BJ (cell line): ENCODE results near the gene AKR7A2. TPM values are rescaled to one million over a fixed set of nuclear protein-coding genes. Genes with fewer than 3 reads are reported as not detected.

Source experiments
- CTCF ChIA-PET: fragments of 350-600 bp; formaldehyde crosslinking; extraction: SDS; loops from one replicate; lab custom pipeline; 2021; ENCODE audit warnings: antibody characterized with exemption, inconsistent platforms; lab: Yijun Ruan, JAX
- POLR2A ChIA-PET: fragments of 300-600 bp; sonication (Branson Sonifier 250); formaldehyde crosslinking; extraction: SDS; loops from one replicate; lab custom pipeline; 2021; ENCODE audit warnings: antibody characterized with exemption; lab: Charles Lee
- DNase-seq: peaks from one replicate; pipeline ENCODE4 v3.0.0-alpha.2; 2011; ENCODE audit warnings: low read depth
- H3K27me3 ChIP-seq: 2 replicates; pipeline ENCODE4 v1.6.0; 2011; ENCODE audit warnings: low read length; ENCODE audit not compliant: control insufficient read depth, insufficient read depth
- H3K36me3 ChIP-seq: 2 replicates; pipeline ENCODE4 v1.5.1; 2011; ENCODE audit warnings: low read length; ENCODE audit not compliant: control insufficient read depth, insufficient read depth
- H3K4me3 ChIP-seq: 2 replicates; pipeline ENCODE4 v1.5.1; 2011; ENCODE audit warnings: low read depth, mild to moderate bottlenecking, control low read depth, low read length
- polyA plus RNA-seq: library from polyadenylated mRNA; depleted of rRNA; stranded (reverse); fragments of >200 nt; gene quantifications from 2 replicates; pipeline ENCODE4 v1.2.3, GENCODE V29; 2011
- TF ChIP-seq, protein P1 (sequence below): IDR thresholded peaks from 2 replicates; pipeline ENCODE4 v1.5.1; 2011; ENCODE audit warnings: low read depth, mild to moderate bottlenecking, control low read depth, inconsistent platforms, low read length, moderate library complexity; ENCODE audit not compliant: insufficient read depth

Gene AKR7A2
- polyA plus RNA-seq, 1 experiment: 73.6 TPM

DNA sequence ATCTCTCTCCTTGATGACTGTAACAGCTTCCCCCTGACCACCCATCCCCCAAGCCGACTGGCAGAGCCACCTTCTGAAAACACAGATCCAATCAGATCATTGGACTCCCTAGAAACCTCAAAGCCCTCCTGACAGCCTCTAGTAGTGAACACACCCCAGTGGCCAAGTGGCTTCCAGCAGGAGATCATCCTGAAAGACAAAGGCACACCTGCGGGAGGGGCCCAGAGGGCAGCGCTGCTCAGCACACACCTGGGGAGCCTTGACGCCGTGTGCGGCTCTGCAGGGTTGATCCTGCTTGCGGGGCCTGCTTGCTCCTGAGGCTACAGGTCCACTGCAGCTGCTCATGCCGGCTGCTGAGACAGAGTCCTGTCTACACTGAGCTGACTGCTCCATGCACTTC lies 41.7 kb upstream of the AKR7A2 start:
- Histone ChIP-seq H3K27me3 (no peaks in the 10 kb centered on the region), H3K4me3 (no peak overlapping the region), H3K36me3 (peaks cover 36% of the 10 kb centered on the region)
- ChIA-PET CTCF (interaction anchor here (1.0 to 4.4 kb wide), 4 partner anchors 9 to 119 kb away, joined by 3 to 18 read pairs (median 4); no protein-coding TSS in a partner anchor), POLR2A (no interaction called here)
- TF ChIP-seq, protein P1, sequence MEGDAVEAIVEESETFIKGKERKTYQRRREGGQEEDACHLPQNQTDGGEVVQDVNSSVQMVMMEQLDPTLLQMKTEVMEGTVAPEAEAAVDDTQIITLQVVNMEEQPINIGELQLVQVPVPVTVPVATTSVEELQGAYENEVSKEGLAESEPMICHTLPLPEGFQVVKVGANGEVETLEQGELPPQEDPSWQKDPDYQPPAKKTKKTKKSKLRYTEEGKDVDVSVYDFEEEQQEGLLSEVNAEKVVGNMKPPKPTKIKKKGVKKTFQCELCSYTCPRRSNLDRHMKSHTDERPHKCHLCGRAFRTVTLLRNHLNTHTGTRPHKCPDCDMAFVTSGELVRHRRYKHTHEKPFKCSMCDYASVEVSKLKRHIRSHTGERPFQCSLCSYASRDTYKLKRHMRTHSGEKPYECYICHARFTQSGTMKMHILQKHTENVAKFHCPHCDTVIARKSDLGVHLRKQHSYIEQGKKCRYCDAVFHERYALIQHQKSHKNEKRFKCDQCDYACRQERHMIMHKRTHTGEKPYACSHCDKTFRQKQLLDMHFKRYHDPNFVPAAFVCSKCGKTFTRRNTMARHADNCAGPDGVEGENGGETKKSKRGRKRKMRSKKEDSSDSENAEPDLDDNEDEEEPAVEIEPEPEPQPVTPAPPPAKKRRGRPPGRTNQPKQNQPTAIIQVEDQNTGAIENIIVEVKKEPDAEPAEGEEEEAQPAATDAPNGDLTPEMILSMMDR: no peak
- DNase-seq: no peak

DNA sequence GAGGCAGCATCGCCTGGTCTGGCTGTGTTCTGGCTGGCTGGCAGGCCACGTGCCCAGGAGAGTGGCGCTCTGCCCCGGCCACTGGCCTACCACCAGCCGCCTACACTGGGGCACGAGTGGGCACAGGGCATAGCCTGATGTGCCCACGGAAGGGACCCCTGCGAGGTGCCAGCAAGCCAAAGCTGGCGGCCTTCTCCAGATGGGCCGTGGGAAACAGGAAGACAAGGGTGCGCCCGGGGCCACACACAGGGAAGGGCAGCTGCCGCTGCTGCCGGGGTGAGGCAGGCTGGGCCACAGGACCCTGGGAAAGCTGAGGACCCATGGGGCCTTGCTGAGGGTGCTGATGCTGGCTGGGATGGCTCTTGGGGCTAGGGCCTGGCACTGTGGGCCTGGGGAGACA lies 40.9 kb upstream of the AKR7A2 start:
- H3K4me3 ChIP-seq: no peak overlapping the region
- ChIA-PET POLR2A (no interaction called here), CTCF (interaction anchor here (1.0 to 4.4 kb wide), 4 partner anchors 8 to 120 kb away, joined by 3 to 18 read pairs (median 4); no protein-coding TSS in a partner anchor)
- TF ChIP-seq, protein P1: no peak
- no peaks in the 10 kb centered on the region for H3K27me3 ChIP-seq
- H3K36me3 ChIP-seq: peaks cover 36% of the 10 kb centered on the region
- no peak for DNase-seq

DNA sequence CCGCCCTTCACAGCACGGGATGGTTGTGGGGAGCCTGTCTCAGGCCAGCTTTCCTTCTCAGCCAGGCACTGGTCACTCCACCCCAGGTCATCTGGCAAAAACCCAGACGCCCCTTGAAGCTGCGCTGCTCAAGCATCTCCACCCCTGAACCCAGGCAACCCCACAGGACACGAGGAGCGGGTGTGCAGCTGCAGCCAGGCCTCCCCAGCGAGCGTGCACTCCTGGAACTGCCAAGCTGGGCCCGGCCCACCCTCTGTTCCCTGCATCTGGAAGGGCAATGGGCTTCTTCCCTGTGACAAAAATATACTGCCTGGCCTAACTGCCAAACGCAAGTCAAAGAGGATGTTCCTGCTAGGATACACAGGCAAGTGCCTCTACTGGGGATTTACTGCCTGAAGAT lies 39.9 kb upstream of the AKR7A2 start:
- Histone ChIP-seq H3K4me3 (no peak overlapping the region), H3K36me3 (peaks cover 36% of the 10 kb centered on the region), H3K27me3 (no peaks in the 10 kb centered on the region)
- ChIA-PET POLR2A (no interaction called here), CTCF (interaction anchor here (1.7 to 4.4 kb wide), 3 partner anchors 7 to 302 kb away, joined by 5 to 18 read pairs (median 8); no protein-coding TSS in a partner anchor)
- TF ChIP-seq, protein P1: no peak
- DNase-seq: no peak

DNA sequence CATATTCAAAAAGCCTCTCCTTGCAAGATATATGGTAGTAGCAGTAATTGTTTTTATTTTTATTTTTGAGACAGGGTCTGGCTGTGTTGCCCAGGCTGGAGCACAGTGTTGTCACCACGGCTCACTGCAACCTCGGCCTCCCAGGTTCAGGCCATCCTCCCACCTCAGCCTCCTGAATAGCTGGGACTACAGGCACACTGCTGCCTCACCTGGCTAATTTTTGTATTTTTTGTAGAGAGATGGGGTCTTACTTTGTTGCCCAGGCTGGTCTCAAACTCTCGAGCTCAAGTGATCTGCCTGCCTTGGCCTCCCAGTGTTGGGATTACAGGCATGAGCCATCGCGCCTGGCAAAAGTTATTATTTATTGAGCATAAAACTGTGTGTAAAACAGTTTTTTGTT lies 38.6 kb upstream of the AKR7A2 start:
- peaks cover 34% of the 10 kb centered on the region for H3K36me3 ChIP-seq
- H3K4me3 ChIP-seq: no peak overlapping the region
- CTCF ChIA-PET: interaction anchor here (0.9 to 2.3 kb wide), 3 partner anchors 10 to 303 kb away, joined by 4 to 8 read pairs (median 5); no protein-coding TSS in a partner anchor
- TF ChIP-seq, protein P1: no peak
- POLR2A ChIA-PET: no interaction called here
- H3K27me3 ChIP-seq: no peaks in the 10 kb centered on the region
- no peak for DNase-seq

DNA sequence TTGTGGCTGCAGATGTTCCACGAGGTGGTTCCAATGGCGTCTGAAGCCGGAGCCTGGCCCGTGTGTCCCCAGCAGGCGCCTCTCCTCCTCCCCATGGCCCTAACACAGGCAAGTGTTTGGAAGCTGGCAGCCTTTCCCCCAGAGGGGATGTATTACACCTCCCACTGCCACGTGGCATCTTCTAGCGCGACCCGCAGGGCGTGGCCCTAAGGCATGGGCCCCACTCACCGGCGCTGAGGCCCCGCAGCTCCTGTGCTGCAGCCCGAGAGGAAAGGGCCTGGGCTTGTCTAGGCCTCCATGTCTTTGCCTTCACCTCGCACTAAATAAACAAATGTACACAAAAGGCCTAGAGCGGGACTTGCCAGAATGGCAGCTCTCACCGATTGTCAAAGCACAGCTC lies 38.1 kb upstream of the AKR7A2 start:
- POLR2A ChIA-PET: no interaction called here
- peaks cover 38% of the 10 kb centered on the region for H3K36me3 ChIP-seq
- CTCF ChIA-PET: interaction anchor here (0.9 to 2.3 kb wide), 2 partner anchors 9 to 304 kb away, joined by 4 to 8 read pairs; no protein-coding TSS in a partner anchor
- no peak overlapping the region for H3K4me3 ChIP-seq
- no peak for DNase-seq
- TF ChIP-seq, protein P1: no peak
- H3K27me3 ChIP-seq: no peaks in the 10 kb centered on the region
